B cell (primary cell): ENCODE measurements around the gene HNRNPU. TPM values are rescaled to one million over a fixed set of nuclear protein-coding genes. Genes with fewer than 3 reads are reported as not detected.

Experiments
- ATAC-seq: fragments of 200-7000 bp; cut with Tn5 transposase; one replicate; pipeline ENCODE4 v1.10.0; 2021; ENCODE audit warnings: low read depth, mild to moderate bottlenecking, moderate number of reproducible peaks, moderate library complexity
- CTCF ChIA-PET: fragments of 350-600 bp; sonication (Branson Sonifier 250); formaldehyde crosslinking; loops from one replicate; lab custom pipeline; 2021; ENCODE audit warnings: antibody characterized with exemption, inconsistent platforms; lab: Charles Lee
- POLR2A ChIA-PET: fragments of 350-600 bp; sonication (Branson Sonifier 250); formaldehyde crosslinking; loops from one replicate; lab custom pipeline; 2021; ENCODE audit warnings: antibody characterized with exemption; lab: Charles Lee
- DNase-seq: peaks from one replicate; pipeline ENCODE4 v3.0.0; 2013
- H2AFZ ChIP-seq: 2 replicates; pipeline ENCODE4 v1.6.1; 2012; ENCODE audit warnings: mild to moderate bottlenecking, low read depth, low read length; ENCODE audit not compliant: insufficient read depth, poor library complexity, severe bottlenecking
- H3K27ac ChIP-seq, 2 donors: 1 replicate in 1 of 2; 2 replicates in 1 of 2; pipeline ENCODE4 v1.5.1; 2012 to 2013; ENCODE audit warnings: low read length in 2 of 2, mild to moderate bottlenecking in 2 of 2, moderate library complexity in 1 of 2
- H3K27me3 ChIP-seq, 4 experiments: fragments of 200-600 bp in 1 of 4; sonication (generic) in 1 of 4; replicated peaks in 1 of 4; 1 replicate in 2 of 4; 2 replicates in 2 of 4; pipeline versions ENCODE4 v1.6.1 to v1.7.0; 2013 to 2016; ENCODE audit warnings: low read length in 3 of 4, mild to moderate bottlenecking in 2 of 4, mixed read lengths in 1 of 4, moderate library complexity in 1 of 4; ENCODE audit not compliant: insufficient read depth in 4 of 4, control insufficient read depth in 3 of 4; ENCODE audit errors: control extremely low read depth in 1 of 4
- H3K36me3 ChIP-seq, 2 experiments: replicated peaks in 1 of 2; 1 replicate in 1 of 2; 2 replicates in 1 of 2; pipeline versions ENCODE4 v1.6.1 to v1.7.1; 2013; ENCODE audit warnings: low read length in 1 of 2; ENCODE audit not compliant: insufficient read depth in 2 of 2, control insufficient read depth in 1 of 2; ENCODE audit errors: control extremely low read depth in 1 of 2, extremely low read depth in 1 of 2
- H3K4me1 ChIP-seq, 2 donors: fragments of 200-600 bp in 1 of 2; sonication (generic) in 1 of 2; 1 replicate in 1 of 2; 2 replicates in 1 of 2; pipeline versions ENCODE4 v1.5.1 to v1.6.1; 2013 to 2017; ENCODE audit warnings: low read length in 2 of 2; ENCODE audit not compliant: control insufficient read depth in 2 of 2, insufficient read depth in 2 of 2
- H3K4me2 ChIP-seq: replicated peaks from 2 replicates; pipeline ENCODE3; 2012; ENCODE audit warnings: mild to moderate bottlenecking, low read depth, low read length; ENCODE audit not compliant: poor library complexity, severe bottlenecking
- H3K4me3 ChIP-seq, 5 experiments: fragments of 200-600 bp in 1 of 5; sonication (generic) in 1 of 5; 1 replicate in 3 of 5; 2 replicates in 2 of 5; pipeline versions ENCODE4 v1.5.1 to v1.7.0; 2011 to 2016; ENCODE audit warnings: low read length in 4 of 5, mild to moderate bottlenecking in 4 of 5, low read depth in 2 of 5, control low read depth in 1 of 5, moderate library complexity in 1 of 5; ENCODE audit not compliant: insufficient read depth in 1 of 5; ENCODE audit errors: control extremely low read depth in 1 of 5, extremely low read depth in 1 of 5
- H3K79me2 ChIP-seq: fragments of 200-600 bp; sonication (generic); one replicate; pipeline ENCODE4 v1.6.0; 2016; ENCODE audit warnings: low read length; ENCODE audit not compliant: control insufficient read depth, insufficient read depth
- H3K9ac ChIP-seq: fragments of 200-600 bp; sonication (generic); 2 replicates; pipeline ENCODE4 v1.6.1; 2017; ENCODE audit warnings: mild to moderate bottlenecking, low read length, moderate library complexity
- H3K9me3 ChIP-seq, 3 donors: one replicate each; pipeline versions ENCODE4 v1.6.1 to v1.7.1; 2013; ENCODE audit warnings: low read length in 2 of 3; ENCODE audit not compliant: control insufficient read depth in 2 of 3, insufficient read depth in 1 of 3; ENCODE audit errors: control extremely low read depth in 1 of 3
- H4K20me1 ChIP-seq: 2 replicates; pipeline ENCODE4 v1.6.0; 2012; ENCODE audit warnings: mild to moderate bottlenecking, low read length; ENCODE audit not compliant: insufficient read depth, control insufficient read depth, poor library complexity, severe bottlenecking
- H3K27ac Mint-ChIP-seq: one replicate; pipeline ENCODE4 v1.8.0; 2021; ENCODE audit warnings: mixed read lengths
- H3K27me3 Mint-ChIP-seq: one replicate; pipeline ENCODE4 v1.8.0; 2021; ENCODE audit warnings: mixed read lengths
- H3K4me1 Mint-ChIP-seq: one replicate; pipeline ENCODE4 v1.8.0; 2021; ENCODE audit warnings: mixed read lengths
- H3K4me3 Mint-ChIP-seq: one replicate; pipeline ENCODE4 v1.8.0; 2021; ENCODE audit warnings: mixed read lengths
- H3K9me3 Mint-ChIP-seq: one replicate; pipeline ENCODE4 v1.8.0; 2022; ENCODE audit warnings: mixed read lengths; ENCODE audit not compliant: insufficient read depth
- CTCF ChIP-seq: fragments of 200-600 bp; IDR thresholded peaks from one replicate; pipeline ENCODE4 v1.8.0; 2022; ENCODE audit warnings: antibody characterized with exemption, mild to moderate bottlenecking
- EZH2 ChIP-seq: IDR thresholded peaks from 2 replicates; pipeline ENCODE4 v1.6.1; 2012; ENCODE audit warnings: borderline replicate concordance, low read depth, mild to moderate bottlenecking, moderate library complexity, low read length; ENCODE audit not compliant: insufficient read depth, poor library complexity, severe bottlenecking
- WGBS: methylation state at CpG from one replicate; pipeline ENCODE4 v1.1.5; 2013; ENCODE audit warnings: missing lambda C conversion rate; ENCODE audit not compliant: insufficient coverage; 5-methylcytosine and 5-hydroxymethylcytosine counted together
- intact Hi-C: fragments of 100-400 bp; cut with micrococcal nuclease; formaldehyde crosslinking; loops from one replicate; pipeline ENCODE4 v1.10.0; 2022
- polyA plus RNA-seq: library from polyadenylated mRNA; depleted of rRNA; stranded (reverse); fragments of >200 nt; gene quantifications from 2 replicates; pipeline ENCODE4 v1.2.3, GENCODE V29; 2012
- total RNA-seq, 2 donors: library from RNA; stranded (reverse); fragments of 120-200 nt in 1 of 2; gene quantifications; 1 replicate in 1 of 2; 2 replicates in 1 of 2; pipeline versions ENCODE4 v1.2.3 to v1.2.4, GENCODE V29; 2013 to 2022

The HNRNPU gene
- total and polyA plus RNA-seq, 2 donors (not counting 1 experiment from before 2014, with no cell fraction given): 95.2 to 406 TPM

- Mint-ChIP-seq H3K4me1 (peaks cover 5% of the 10 kb centered on the region), H3K27ac (no peak overlapping the region), H3K4me3 (no peak overlapping the region), H3K27me3 (no peaks in the 10 kb centered on the region), H3K9me3 (no peaks in the 10 kb centered on the region)
- no peaks in the 10 kb centered on the region for H4K20me1 ChIP-seq
- no peak overlapping the region for H3K4me2 ChIP-seq
- intact Hi-C loops: no loop called here
- H3K9me3 ChIP-seq: no peaks in the 10 kb centered on the region
- H3K27ac ChIP-seq: no peak overlapping the region
- no peak for DNase-seq
- H2AFZ ChIP-seq: no peak overlapping the region
- no peaks in the 10 kb centered on the region for H3K27me3 ChIP-seq
- ATAC-seq: no peak
- H3K9ac ChIP-seq: no peak overlapping the region
- peaks cover 4 to 5% of the 10 kb centered on the region in 2 donors for H3K4me1 ChIP-seq
- ChIA-PET POLR2A (no interaction called here), CTCF (interaction anchor here (0.9 kb wide), 1 partner anchor 105 kb away, joined by 3 read pairs; no protein-coding TSS in a partner anchor)
- no peaks in the 10 kb centered on the region for H3K36me3 ChIP-seq
- H3K79me2 ChIP-seq: no peaks in the 10 kb centered on the region
- no peak for TF ChIP-seq EZH2
- TF ChIP-seq CTCF: no peak
- no CpG with 5 or more reads among the region's 4 CpGs for WGBS
- H3K4me3 ChIP-seq: no peak overlapping the region
Measured at GRCh38 chr1:244869950-244870349, 5.6 kb upstream of the HNRNPU start.

GRCh38 chr1:244869364-244869827 is 5.1 kb upstream of the HNRNPU start:
- Mint-ChIP-seq H3K27me3 (no peaks in the 10 kb centered on the region), H3K9me3 (no peaks in the 10 kb centered on the region), H3K27ac (no peak overlapping the region), H3K4me1 (peaks cover 7% of the 10 kb centered on the region), H3K4me3 (no peak overlapping the region)
- TF ChIP-seq CTCF: no peak
- no peak for TF ChIP-seq EZH2
- Histone ChIP-seq H3K4me1 (peaks cover 6 to 7% of the 10 kb centered on the region in 2 donors), H2AFZ (no peak overlapping the region), H3K4me3 (no peak overlapping the region), H3K9ac (no peak overlapping the region), H4K20me1 (no peaks in the 10 kb centered on the region), H3K27ac (no peak overlapping the region), H3K79me2 (no peaks in the 10 kb centered on the region), H3K27me3 (no peaks in the 10 kb centered on the region), H3K36me3 (no peaks in the 10 kb centered on the region), H3K4me2 (no peak overlapping the region), H3K9me3 (no peaks in the 10 kb centered on the region)
- POLR2A ChIA-PET: no interaction called here
- CTCF ChIA-PET: interaction anchor here (0.9 to 1.0 kb wide), 2 partner anchors 105 to 173 kb away, joined by 3 read pairs; no protein-coding TSS in a partner anchor
- ATAC-seq (no peak), DNase-seq (no peak)
- intact Hi-C loops: no loop called here
- 98% methylated on average over 10 of the region's 12 CpGs for WGBS
